GM19351 (cell line): Measurements from ENCODE around the gene RGS7.
"Not testable (repeated sequence)": the region's sequence is repeated elsewhere in the genome, so short reads cannot be mapped to it uniquely, and the experiment has no call there.

ENCODE experiments used
- ATAC-seq: cut with Tn5 transposase; IDR thresholded peaks from one replicate; pipeline ENCODE4 v1.9.1; 2021; ENCODE audit warnings: mild to moderate bottlenecking, moderate library complexity; ENCODE audit not compliant: unreplicated experiment

RGS7 gene

GRCh38 chr1:240936911-240937668 lies 419.9 kb downstream of the RGS7 start:
- no peak for ATAC-seq

DNA sequence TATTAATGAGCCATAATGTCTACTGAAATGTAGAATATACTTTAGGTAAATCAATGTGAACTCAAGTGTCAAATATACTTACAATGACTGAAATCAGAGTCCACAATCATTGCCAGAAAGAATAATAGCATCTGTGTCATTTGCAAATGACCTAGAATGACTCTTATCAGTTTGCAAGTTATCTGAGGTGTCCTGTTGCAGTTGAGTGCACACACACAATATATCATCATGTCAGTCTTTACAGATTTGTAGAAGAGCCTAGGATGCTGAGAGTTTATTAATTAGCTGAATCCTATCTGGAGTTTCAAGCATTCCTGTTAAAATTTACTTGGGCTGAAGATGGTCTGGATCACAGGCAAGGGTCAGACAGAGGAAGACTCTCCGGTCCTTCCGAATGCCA lies 421.1 kb downstream of the RGS7 start:
- ATAC-seq = no peak

DNA sequence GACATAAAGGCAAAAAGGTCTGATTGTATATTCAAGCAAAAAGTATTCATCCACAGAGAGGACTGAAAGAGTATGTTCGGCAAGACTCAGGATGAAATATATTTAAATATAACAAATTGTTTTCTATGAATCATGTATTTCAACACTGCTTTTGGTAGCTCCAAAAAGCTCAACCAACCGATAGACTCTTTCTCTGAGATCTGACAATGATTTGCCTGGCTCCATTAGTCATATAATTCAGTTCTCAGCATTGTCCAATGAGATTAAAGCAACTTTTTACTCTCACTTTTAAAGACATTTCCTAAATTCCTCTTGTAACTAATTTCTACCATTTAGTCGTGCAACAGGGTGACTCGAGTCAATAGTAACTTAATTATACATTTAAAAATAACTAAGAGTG lies 426.0 kb downstream of the RGS7 start:
- no peak for ATAC-seq

GRCh38 chr1:240928265-240928664 lies 428.7 kb downstream of the RGS7 start:
- ATAC-seq = no peak

- no peak for ATAC-seq
Observed at GRCh38 chr1:240927821-240928220, 429.2 kb downstream of the RGS7 start.

DNA sequence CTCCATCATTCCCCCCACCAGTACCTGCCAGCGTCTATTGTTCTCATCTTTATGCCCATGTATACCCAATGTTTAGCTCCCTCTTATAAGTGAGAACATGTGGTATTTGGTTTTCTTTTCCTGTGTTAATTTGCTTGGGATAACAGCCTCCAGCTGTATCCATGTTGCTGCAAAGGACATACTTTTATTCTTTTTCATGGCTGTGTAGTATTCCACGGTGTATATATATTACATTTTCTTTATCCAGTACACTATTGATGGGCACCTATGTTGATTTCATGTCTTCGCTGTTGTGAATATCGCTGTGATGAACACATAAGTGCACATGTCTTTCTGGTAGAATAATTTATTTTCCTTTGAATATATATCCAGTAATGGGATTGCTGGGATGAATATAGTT lies 431.7 kb downstream of the RGS7 start:
- no peak for ATAC-seq

DNA sequence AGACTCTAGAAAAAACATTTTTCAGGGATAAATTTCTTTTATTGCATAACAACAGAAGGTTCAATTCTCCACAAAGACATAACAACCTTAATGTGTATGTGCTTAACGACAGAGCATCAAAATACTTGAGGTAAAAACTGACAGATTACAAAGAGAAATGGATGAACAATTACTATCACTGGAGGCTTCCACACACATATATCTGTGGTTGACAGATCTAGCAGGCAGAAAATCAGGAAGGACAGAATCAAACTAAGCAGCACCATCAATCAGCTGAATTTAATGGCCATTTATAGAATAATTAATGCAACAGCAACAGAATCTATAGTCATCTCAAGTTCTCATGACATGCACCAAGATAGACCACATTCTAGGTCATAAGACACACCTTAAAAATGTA lies 439.0 kb downstream of the RGS7 start:
- ATAC-seq = no peak

- ATAC-seq = no peak
Observed at GRCh38 chr1:240914506-240914905, 442.5 kb downstream of the RGS7 start.

GRCh38 chr1:240912821-240913220 lies 444.2 kb downstream of the RGS7 start:
- no peak for ATAC-seq

DNA sequence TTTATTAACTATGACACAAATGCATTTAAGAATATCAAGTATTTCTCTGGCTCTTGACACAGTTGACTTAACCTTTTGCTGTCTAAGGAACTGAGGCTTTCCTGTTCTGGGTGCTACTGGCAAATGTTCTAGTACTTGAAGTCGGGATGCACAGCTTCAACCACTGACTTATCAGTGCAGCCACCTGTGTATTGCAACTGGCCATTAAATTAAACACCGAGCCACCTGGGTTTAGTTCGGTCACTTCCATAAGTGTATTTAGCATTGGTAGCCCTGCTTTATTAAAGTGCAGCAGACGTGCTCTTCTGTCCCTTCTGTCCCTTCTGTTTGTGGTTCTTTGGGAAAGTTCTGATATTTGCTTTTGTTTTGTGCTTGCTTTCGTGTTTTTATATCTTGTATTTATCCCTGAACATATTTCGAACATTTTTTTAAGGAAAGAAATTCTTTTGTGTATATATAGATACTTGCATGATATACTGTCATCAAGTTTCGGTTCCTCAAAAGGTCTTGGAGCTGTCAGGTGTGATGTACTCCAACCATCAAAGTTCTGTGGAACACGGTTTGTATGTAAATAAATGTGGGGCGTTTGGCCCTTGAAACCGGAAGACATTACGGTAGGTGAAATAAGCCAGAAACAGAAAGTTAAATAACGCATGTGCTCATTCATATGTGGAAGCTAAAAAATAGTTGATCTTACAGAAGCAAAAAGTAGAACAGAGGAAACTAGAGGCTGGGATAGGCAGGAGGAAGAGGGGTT lies 447.1 kb downstream of the RGS7 start:
- peak; percentile 90 for ATAC-seq

GRCh38 chr1:240906477-240906876 lies 450.5 kb downstream of the RGS7 start:
- no peak for ATAC-seq

DNA sequence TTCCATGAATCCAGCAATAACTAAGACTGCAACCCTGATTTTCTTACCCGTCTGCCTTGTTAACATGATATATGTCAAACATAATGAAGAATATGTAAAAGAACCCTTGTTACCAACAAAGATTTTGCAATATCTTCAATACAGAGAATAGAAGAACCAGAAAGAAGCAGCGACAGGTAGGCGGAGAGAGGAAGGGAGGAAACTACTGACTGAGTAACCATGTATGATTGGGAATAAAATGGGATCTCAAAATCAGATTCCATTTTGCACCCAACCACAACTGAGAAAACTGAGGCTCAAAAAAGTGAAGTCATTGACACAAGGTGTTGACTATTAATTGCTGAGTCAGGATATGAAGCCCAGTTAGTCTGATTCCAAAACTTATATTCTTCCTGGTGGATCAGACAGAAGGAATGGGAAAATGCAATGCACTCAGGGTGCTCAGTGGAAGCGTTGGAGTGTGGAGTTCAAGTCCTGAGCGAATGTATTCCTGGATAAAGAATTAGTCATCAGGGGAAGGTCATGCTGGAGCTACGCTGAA lies 451.7 kb downstream of the RGS7 start:
- ATAC-seq = no peak

GRCh38 chr1:240895424-240895823 lies 461.6 kb downstream of the RGS7 start:
- not testable (repeated sequence) for ATAC-seq

- ATAC-seq = no peak
Observed at GRCh38 chr1:240888787-240889048, 468.3 kb downstream of the RGS7 start.

GRCh38 chr1:240888039-240888786 lies 468.8 kb downstream of the RGS7 start:
- ATAC-seq = peak; percentile 89

DNA sequence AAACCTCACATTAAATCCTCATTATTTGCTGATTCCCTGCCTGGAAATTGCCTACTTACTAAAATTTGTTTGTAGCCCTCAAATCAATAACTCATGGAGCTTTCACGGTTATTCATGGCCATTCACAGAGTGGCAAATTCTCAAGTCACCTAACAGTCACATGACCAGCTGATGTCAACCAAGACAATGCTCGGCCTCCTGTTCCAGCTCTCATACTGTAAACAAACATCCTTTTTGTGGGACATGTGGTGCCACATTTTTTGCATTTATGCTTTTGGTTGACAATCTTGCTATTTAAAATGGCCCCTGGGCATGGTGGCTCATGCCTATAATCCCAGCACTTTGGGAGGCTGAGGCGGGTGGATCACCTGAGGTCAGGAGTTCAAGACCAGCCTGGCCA lies 473.5 kb downstream of the RGS7 start:
- ATAC-seq = no peak

GRCh38 chr1:240882656-240883308 lies 474.2 kb downstream of the RGS7 start:
- ATAC-seq = not testable (repeated sequence)

- no peak for ATAC-seq
Observed at GRCh38 chr1:240878631-240879030, 478.4 kb downstream of the RGS7 start.

GRCh38 chr1:240877605-240878004 lies 479.4 kb downstream of the RGS7 start:
- no peak for ATAC-seq

GRCh38 chr1:240876071-240876470 lies 480.9 kb downstream of the RGS7 start:
- ATAC-seq = no peak

DNA sequence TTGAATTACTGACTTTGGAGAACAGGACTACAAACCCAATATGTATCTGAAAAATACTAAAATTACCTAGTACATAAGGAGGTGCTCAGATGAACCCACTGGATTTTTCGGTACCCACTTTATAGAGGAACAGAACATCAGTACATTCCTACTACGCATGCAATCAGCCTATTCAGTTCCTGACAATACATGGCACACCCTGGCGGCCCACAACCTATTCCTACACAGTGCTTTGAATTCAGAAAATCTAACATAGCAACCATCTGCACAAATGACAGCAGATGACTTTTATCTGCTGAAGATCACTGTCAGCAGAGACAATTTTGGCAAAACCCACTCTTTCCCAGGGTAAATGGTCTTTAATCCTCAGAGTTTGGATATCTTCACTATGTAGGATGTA lies 487.9 kb downstream of the RGS7 start:
- no peak for ATAC-seq
